Sciatic nerve (tissue), 2 donors: ENCODE measurements around the gene ZC3H10. TPM values are rescaled to one million over a fixed set of nuclear protein-coding genes. Genes with fewer than 3 reads are reported as not detected.
"Not testable (repeated sequence)": the region's sequence is repeated elsewhere in the genome, so short reads cannot be mapped to it uniquely, and the experiment has no call there.

Experiments
- ATAC-seq: fragments of 200-7000 bp; cut with Tn5 transposase; one replicate; pipeline ENCODE4 v1.9.1; 2020; ENCODE audit warnings: mild to moderate bottlenecking, moderate library complexity
- DNase-seq: peaks from one replicate; pipeline ENCODE4 v3.0.0-alpha.2; 2020; ENCODE audit warnings: low spot score
- intact Hi-C: fragments of 100-400 bp; cut with DNase I; formaldehyde crosslinking; loops from one replicate; pipeline ENCODE4 v1.14.2; 2022
- total RNA-seq: library from RNA; stranded (reverse); fragmentation: NEBNext Ultra II Directional; extraction: Animal tissue kit (Norgen Biotek cat#: 25700); gene quantifications from one replicate; pipeline ENCODE4 v1.2.1, GENCODE V29; 2021
- donor health status: DM: no; HTN: no; CAD: no.
- donor health status: DM: no; HTN: no; CAD: no.

The ZC3H10 gene
- total RNA-seq, 1 donor from 2014 or later = 9.0 TPM

GRCh38 chr12:56098592-56098991 is 19.5 kb upstream of the ZC3H10 start:
- DNase-seq = no peak
- intact Hi-C loops = loop anchor here (10.0 kb wide), 1 partner anchor 1736 kb away; no protein-coding TSS in a partner anchor
- ATAC-seq = no peak

- intact Hi-C loops = loop anchor here (10.0 kb wide), 1 partner anchor 1735 kb away; no protein-coding TSS in a partner anchor
- DNase-seq (no peak), ATAC-seq (no peak)
Measured at GRCh38 chr12:56099787-56100186, 18.3 kb upstream of the ZC3H10 start.

GRCh38 chr12:56101045-56101444 is 17.0 kb upstream of the ZC3H10 start:
- ATAC-seq (no peak), DNase-seq (no peak)
- intact Hi-C loops = no loop called here

GRCh38 chr12:56102683-56103065 is 15.4 kb upstream of the ZC3H10 start:
- intact Hi-C loops = no loop called here
- ATAC-seq (no peak), DNase-seq (no peak)

DNA sequence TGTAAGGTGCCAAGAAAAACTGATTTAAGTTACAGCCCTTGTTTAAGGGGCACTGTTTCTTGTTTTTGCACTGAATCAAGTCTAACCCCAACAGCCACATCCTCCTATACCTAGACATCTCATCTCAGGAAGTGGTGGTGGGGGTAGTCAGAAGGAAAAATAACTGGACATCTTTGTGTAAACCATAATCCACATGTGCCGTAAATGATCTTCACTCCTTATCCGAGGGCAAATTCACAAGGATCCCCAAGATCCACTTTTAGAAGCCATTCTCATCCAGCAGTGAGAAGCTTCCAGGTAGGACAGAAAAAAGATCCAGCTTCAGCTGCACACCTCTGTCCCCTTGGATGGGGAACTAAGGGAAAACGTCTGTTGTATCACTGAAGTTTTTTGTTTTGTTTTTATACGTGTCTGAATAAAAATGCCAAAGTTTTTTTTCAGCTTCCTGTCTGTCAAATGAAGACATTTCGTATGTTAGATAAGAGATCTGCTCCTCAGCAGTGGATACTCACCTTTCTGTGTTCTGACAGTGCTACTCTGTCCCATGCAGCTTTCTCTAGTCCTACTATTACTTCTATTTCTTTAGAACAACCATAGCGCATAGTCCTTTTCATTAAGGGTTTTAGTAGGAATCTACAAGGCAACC is 14.9 kb upstream of the ZC3H10 start:
- DNase-seq = no peak
- no peak for ATAC-seq
- intact Hi-C loops = no loop called here

- intact Hi-C loops = no loop called here
- ATAC-seq (no peak), DNase-seq (no peak)
Measured at GRCh38 chr12:56103823-56104108, 14.3 kb upstream of the ZC3H10 start.

DNA sequence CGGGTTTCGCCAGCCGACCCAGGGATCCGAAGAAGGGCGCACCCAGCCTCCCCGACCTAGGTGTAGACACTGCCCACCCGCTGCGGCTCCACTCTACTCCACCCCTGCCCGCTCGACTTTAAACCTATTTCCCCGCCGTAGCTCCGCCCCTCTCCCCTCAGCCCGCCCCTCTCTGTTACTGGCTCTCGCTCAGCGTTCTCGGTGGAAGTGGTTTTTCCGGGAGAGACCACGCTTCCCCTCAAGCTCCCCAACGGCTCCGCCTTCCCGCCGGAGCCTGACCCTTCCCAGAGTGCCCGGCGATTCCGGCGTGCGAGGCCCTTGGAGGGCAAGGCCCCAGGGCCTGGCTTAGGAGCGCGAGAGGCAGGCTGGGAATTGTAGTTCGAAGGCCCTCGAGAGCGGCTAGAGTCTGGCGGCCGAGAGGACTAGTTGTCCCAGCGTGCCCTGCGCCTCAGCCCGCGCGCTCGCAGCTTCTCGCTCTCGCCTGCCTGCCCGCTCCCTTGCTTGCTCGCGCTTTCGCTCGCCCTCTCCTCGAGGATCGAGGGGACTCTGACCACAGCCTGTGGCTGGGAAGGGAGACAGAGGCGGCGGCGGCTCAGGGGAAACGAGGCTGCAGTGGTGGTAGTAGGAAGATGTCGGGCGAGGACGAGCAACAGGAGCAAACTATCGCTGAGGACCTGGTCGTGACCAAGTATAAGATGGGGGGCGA is 13.8 kb upstream of the ZC3H10 start, which contains the start of gene PA2G4:
TSS of gene PA2G4 (plus strand) at position 451 of the 706 bp plus-strand sequence. CDS start at position 630, 179 bp downstream.
- intact Hi-C loops = no loop called here
- DNase-seq (peak; percentile 97), ATAC-seq (peak; percentile 99)

DNA sequence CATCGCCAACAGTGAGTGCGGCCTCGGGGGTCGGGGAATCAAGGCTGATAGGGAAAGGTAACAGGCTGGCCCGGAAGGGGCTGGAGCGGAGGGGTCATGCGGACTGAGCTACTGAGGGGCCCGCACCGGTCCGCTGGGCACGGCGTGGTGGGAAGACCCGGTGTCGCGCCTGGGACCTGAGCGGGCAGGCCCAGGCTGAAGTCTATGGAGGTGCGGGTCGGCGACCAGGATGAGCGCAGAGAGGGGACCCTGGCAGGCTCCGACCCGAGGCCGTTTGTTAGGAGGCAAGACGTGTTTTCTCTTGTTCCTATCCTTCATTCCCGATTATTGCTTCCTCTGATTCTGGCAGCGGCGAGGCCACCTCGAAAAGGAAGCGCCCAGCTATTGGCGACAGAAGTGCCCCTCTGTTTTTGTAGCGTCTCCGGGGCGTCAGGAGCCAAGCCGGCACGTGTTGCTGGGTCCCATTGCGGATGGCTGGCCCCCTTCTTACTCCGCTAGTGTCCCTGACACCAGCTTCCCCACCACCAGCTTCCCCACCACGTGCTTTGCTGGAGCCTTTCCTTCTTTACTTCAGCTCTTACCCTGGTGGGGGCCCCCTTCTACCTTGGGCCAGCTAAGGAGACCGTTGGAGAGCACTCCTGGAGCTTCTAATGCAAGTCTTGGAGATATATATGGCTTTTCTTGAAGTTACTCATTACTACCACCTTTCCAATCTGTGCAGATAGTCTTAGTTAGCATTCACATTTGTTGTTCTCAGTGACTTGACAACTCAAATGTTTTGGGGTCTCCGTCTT is 13.1 kb upstream of the ZC3H10 start:
- ATAC-seq (peak; percentile 20), DNase-seq (no peak)
- intact Hi-C loops = no loop called here

DNA sequence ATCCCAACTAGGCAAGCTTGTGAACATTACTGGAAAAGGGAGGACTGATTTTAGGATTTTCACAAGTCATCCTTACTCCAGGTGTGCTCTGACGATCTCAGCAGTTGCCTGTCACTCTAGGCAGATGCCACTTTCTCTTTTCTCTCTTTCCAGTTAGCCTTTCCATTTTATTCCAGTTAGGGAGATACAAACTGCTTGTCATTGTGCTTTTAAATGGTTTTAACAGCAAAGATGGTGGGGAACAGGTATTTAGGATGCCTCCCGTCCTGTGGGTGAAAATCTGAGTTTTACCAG is 12.5 kb upstream of the ZC3H10 start:
- ATAC-seq (no peak), DNase-seq (no peak)
- intact Hi-C loops = no loop called here

DNA sequence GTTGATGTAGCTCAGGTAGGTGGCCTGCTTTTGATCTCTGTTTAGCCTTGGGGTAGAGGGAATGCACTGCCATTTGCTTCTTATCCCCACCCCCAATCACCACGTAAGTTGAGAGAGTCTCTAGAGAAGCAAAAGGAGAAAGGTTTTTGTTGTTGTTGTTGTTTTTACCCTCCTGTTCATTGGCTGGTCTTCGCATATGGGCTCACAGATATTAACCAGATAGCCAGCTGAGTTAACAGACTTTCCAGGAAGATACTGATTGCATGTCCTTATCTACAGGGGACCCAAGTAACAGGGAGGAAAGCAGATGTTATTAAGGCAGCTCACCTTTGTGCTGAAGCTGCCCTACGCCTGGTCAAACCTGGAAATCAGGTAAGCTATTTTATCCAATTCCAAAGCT is 10.8 kb upstream of the ZC3H10 start:
- no peak for DNase-seq
- intact Hi-C loops = no loop called here
- no peak for ATAC-seq

DNA sequence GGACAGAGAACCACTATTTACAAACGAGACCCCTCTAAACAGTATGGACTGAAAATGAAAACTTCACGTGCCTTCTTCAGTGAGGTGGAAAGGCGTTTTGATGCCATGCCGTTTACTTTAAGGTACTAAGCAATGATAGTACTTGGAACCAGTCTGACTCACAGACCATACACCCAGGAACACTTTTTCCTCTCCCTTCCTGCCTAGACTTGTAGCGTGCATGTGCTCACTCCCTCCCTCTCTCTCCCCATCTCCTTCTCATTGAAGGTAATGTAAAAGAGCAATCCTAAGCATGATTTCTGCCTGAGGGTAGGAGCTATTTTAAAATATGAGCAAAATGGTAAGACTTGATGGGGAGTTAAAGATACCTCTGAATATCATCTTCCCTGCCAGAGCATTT is 7.5 kb upstream of the ZC3H10 start:
- ATAC-seq = no peak
- DNase-seq = no peak
- intact Hi-C loops = no loop called here

DNA sequence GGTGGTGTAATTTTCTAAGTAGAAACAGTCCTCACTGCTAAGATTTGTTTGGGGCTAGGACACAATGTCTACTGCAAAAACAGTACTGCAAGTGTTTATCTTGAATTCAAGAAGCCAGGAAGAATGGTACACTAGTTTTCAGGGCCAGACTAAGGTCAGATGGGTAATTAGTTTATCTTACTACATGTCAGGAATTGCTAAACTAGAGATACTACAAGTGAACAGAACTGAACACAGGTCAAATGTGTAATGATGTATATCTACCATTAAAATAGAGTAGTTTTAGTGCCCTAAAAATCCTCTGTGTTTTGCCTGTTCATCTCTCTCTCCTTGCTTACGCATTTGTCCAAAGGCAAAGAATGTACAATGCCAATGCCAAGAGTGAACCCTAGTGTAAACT is 4.0 kb upstream of the ZC3H10 start:
- no peak for ATAC-seq

DNA sequence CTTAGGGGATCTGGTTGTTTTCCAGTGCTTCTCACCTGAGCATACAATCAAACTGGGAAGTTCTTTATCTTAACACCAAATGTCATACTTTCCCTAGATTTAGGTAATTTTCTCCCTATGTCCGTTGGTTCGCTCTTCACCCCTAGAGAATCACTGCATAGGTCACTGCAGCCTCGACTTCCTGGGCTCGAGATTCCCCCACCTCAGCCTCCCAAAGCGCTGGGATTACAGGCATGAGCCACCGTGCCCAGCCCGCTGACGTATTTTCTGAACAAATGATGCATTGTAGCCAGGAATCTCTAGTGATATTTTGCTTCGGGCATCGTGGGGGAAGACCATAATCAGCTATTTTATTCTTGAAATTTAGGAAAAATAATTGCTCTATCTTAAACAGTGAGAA is 2.7 kb upstream of the ZC3H10 start:
- DNase-seq (no peak), ATAC-seq (no peak)
- intact Hi-C loops = no loop called here

More for the DNA sequence above, 4.0 kb upstream of the ZC3H10 start:
- no peak for DNase-seq
- intact Hi-C loops = no loop called here

- intact Hi-C loops = no loop called here
- DNase-seq (peak; percentile 97), ATAC-seq (peak; percentile 88)
Measured at GRCh38 chr12:56116267-56117081, 1.6 kb upstream of the ZC3H10 start, which contains the start of gene RPL41. RPL41 (plus strand) TSS chr12:56116633.

DNA sequence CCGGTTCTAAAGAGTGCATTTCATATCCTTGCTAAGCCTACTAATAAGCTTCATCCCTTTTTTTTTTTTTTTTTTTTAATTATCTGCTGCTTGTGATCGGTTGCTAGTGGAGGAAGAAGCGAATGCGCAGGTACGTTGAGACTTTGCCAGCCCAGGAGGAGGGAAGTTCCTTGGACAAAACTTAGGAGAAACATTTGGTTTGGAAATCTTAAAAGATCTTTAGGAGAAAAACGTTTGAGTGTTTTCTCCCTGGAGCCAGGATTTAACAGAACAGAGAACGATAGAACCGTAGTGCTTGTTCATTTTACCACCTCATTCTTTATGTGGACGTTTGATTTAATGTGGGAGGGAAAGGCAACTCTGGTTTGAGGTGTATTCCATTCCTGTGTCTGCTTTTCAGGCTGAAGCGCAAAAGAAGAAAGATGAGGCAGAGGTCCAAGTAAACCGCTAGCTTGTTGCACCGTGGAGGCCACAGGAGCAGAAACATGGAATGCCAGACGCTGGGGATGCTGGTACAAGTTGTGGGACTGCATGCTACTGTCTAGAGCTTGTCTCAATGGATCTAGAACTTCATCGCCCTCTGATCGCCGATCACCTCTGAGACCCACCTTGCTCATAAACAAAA is 872 bp upstream of the ZC3H10 start:
- intact Hi-C loops, DNase-seq, ATAC-seq: not testable (repeated sequence)

DNA sequence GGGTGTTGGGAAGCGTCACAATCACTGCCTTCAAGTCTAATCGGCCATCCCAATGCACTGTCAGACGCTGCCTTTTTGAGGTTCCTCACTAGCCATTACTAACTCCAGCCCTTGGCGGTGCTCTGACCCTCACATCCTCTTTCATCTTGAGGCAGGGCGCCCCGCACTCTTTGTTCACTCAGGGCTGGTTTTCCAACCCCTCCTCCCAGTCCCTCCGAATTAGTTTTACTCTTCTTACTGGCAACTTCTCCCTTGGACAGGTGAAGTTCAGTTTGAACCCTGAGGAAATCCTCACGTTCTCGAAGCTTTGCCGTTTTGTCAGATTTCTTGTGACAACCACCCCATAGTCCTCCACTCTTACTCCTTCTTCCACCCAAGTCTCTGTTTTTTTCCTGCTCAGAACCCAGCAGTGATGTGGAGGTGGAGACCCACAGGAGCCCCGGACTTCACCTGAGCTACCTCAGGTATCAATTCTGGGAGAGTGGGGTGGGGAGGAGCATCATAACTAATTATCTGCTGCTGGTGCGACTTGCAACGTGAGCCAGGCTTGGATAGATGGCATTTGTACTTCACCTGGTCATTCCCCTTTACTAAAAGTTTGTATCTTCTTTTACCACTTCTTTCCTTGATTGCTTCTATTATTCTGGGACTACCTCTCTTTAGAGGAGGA is 757 bp downstream of the ZC3H10 start:
- ATAC-seq (no peak), DNase-seq (no peak)
- intact Hi-C loops = no loop called here

GRCh38 chr12:56119361-56119796 is 1.3 kb downstream of the ZC3H10 start:
- DNase-seq = peak; percentile 78
- peak; percentile 35 for ATAC-seq
- intact Hi-C loops = no loop called here

- ATAC-seq (no peak), DNase-seq (no peak)
- intact Hi-C loops = no loop called here
Measured at GRCh38 chr12:56120158-56120846, 2.2 kb downstream of the ZC3H10 start.
